GM18909 (cell line): ENCODE data around the gene MARCHF3.
"Not testable (repeated sequence)": the region's sequence is repeated elsewhere in the genome, so short reads cannot be mapped to it uniquely, and the experiment has no call there.

ENCODE experiments used
- ATAC-seq: cut with Tn5 transposase; IDR thresholded peaks from one replicate; pipeline ENCODE4 v1.9.1; 2021; ENCODE audit warnings: mild to moderate bottlenecking; ENCODE audit not compliant: unreplicated experiment, poor library complexity

The MARCHF3 gene

GRCh38 chr5:126854526-126855110 lies 175.7 kb downstream of the MARCHF3 start:
- no peak for ATAC-seq

GRCh38 chr5:126853541-126854307 lies 176.6 kb downstream of the MARCHF3 start:
- ATAC-seq: not testable (repeated sequence)

- ATAC-seq: no peak
These were observed 177.5 kb downstream of the MARCHF3 start for GRCh38 chr5:126852841-126853271.

GRCh38 chr5:126852091-126852571 lies 178.2 kb downstream of the MARCHF3 start:
- ATAC-seq: peak; percentile 91

- ATAC-seq: no peak
These were observed 178.8 kb downstream of the MARCHF3 start for GRCh38 chr5:126851501-126852011.

GRCh38 chr5:126849101-126849678 lies 181.2 kb downstream of the MARCHF3 start:
- no peak for ATAC-seq

GRCh38 chr5:126848253-126848652 lies 182.1 kb downstream of the MARCHF3 start:
- ATAC-seq: no peak

GRCh38 chr5:126847826-126848251 lies 182.5 kb downstream of the MARCHF3 start:
- no peak for ATAC-seq

- ATAC-seq: no peak
These were observed 182.9 kb downstream of the MARCHF3 start for GRCh38 chr5:126847456-126847820.

- no peak for ATAC-seq
These were observed 183.5 kb downstream of the MARCHF3 start for GRCh38 chr5:126846744-126847455.

- ATAC-seq: no peak
These were observed 184.0 kb downstream of the MARCHF3 start for GRCh38 chr5:126846344-126846743.

- peak; percentile 91 for ATAC-seq
These were observed 184.8 kb downstream of the MARCHF3 start for GRCh38 chr5:126845470-126846070.

- not testable (repeated sequence) for ATAC-seq
These were observed 187.0 kb downstream of the MARCHF3 start for GRCh38 chr5:126843375-126843774.

GRCh38 chr5:126839407-126839806 lies 191.0 kb downstream of the MARCHF3 start:
- not testable (repeated sequence) for ATAC-seq

- ATAC-seq: no peak
These were observed 192.3 kb downstream of the MARCHF3 start for GRCh38 chr5:126837906-126838539.

GRCh38 chr5:126837242-126837641 lies 193.1 kb downstream of the MARCHF3 start:
- no peak for ATAC-seq

GRCh38 chr5:126836778-126837177 lies 193.6 kb downstream of the MARCHF3 start:
- no peak for ATAC-seq

GRCh38 chr5:126831156-126831555 lies 199.2 kb downstream of the MARCHF3 start:
- no peak for ATAC-seq

- no peak for ATAC-seq
These were observed 200.3 kb downstream of the MARCHF3 start for GRCh38 chr5:126830061-126830460.

GRCh38 chr5:126829098-126829497 lies 201.3 kb downstream of the MARCHF3 start:
- ATAC-seq: no peak
